Loucy (cell line): ENCODE measurements around the gene FGF3.

Experiments
- H2AFZ ChIP-seq: fragments of 200-600 bp; sonication (generic); 2 replicates; pipeline ENCODE4 v1.6.0; 2016; ENCODE audit warnings: antibody characterized with exemption, mild to moderate bottlenecking, low read length, moderate library complexity
- H3F3A ChIP-seq: fragments of 200-600 bp; 2 replicates; pipeline ENCODE4 v1.6.0; 2016; ENCODE audit warnings: antibody characterized with exemption, low read depth, mild to moderate bottlenecking
- H3K27me3 ChIP-seq: fragments of 200-600 bp; sonication (generic); 2 replicates; pipeline ENCODE4 v1.6.1; 2014; ENCODE audit warnings: low read length, mild to moderate bottlenecking; ENCODE audit not compliant: insufficient read depth, poor library complexity, severe bottlenecking
- H3K36me3 ChIP-seq: fragments of 200-600 bp; sonication (generic); 2 replicates; pipeline ENCODE4 v1.6.1; 2016; ENCODE audit warnings: low read length; ENCODE audit not compliant: insufficient read depth
- H3K4me1 ChIP-seq: fragments of 200-600 bp; sonication (generic); 2 replicates; pipeline ENCODE4 v1.5.1; 2014; ENCODE audit warnings: low read length, mild to moderate bottlenecking; ENCODE audit not compliant: insufficient read depth, poor library complexity, severe bottlenecking
- H3K4me2 ChIP-seq: fragments of 200-600 bp; sonication (generic); 2 replicates; pipeline ENCODE4 v1.6.0; 2014; ENCODE audit warnings: antibody characterized with exemption, low read length, low read depth, mild to moderate bottlenecking; ENCODE audit not compliant: poor library complexity, severe bottlenecking
- H3K4me3 ChIP-seq: fragments of 200-600 bp; sonication (generic); 2 replicates; pipeline ENCODE4 v1.5.1; 2014; ENCODE audit warnings: low read length, mild to moderate bottlenecking, mixed read lengths; ENCODE audit not compliant: poor library complexity, severe bottlenecking
- H3K79me2 ChIP-seq: fragments of 200-600 bp; sonication (generic); 2 replicates; pipeline ENCODE4 v1.6.1; 2014; ENCODE audit warnings: low read length; ENCODE audit not compliant: insufficient read depth
- H3K9ac ChIP-seq: fragments of 200-600 bp; sonication (generic); 2 replicates; pipeline ENCODE4 v1.6.0; 2014; ENCODE audit warnings: mild to moderate bottlenecking, low read depth, low read length, moderate library complexity; ENCODE audit not compliant: poor library complexity, severe bottlenecking
- H3K9me2 ChIP-seq: fragments of 200-600 bp; sonication (generic); replicated peaks from 2 replicates; pipeline ENCODE4 v1.6.1; 2016; ENCODE audit warnings: low read depth, low read length, mixed read lengths
- H3K9me3 ChIP-seq: fragments of 200-600 bp; sonication (generic); 2 replicates; pipeline ENCODE4 v1.6.1; 2014; ENCODE audit warnings: mild to moderate bottlenecking, antibody characterized with exemption, low read length, low read depth; ENCODE audit not compliant: insufficient read depth
- H4K20me1 ChIP-seq: fragments of 200-600 bp; sonication (generic); 2 replicates; pipeline ENCODE4 v1.6.0; 2014; ENCODE audit warnings: antibody characterized with exemption, low read length, mild to moderate bottlenecking; ENCODE audit not compliant: insufficient read depth, poor library complexity, severe bottlenecking
- CTCF ChIP-seq: fragments of 200-600 bp; sonication (generic); conservative IDR thresholded peaks from 2 replicates; pipeline ENCODE4 v1.5.1; 2014; ENCODE audit warnings: mild to moderate bottlenecking, antibody characterized with exemption, low read length
- EZH2phosphoT487 ChIP-seq: fragments of 200-600 bp; IDR thresholded peaks from 2 replicates; pipeline ENCODE4 v1.6.1; 2018; ENCODE audit warnings: antibody characterized with exemption, mild to moderate bottlenecking, moderate library complexity, borderline replicate concordance

FGF3 gene

GRCh38 chr11:69862331-69862771 lies 43.1 kb upstream of the FGF3 start:
- Histone ChIP-seq H3K9me3 (no peaks in the 10 kb centered on the region), H3F3A (no peaks in the 10 kb centered on the region), H3K79me2 (no peaks in the 10 kb centered on the region), H3K27me3 (no peaks in the 10 kb centered on the region), H3K9me2 (no peaks in the 10 kb centered on the region), H2AFZ (no peak overlapping the region), H3K36me3 (no peaks in the 10 kb centered on the region), H3K9ac (no peak overlapping the region), H3K4me2 (no peak overlapping the region), H4K20me1 (no peaks in the 10 kb centered on the region), H3K4me1 (no peaks in the 10 kb centered on the region), H3K4me3 (no peak overlapping the region)
- no peak for TF ChIP-seq EZH2phosphoT487

GRCh38 chr11:69861901-69862300 lies 42.7 kb upstream of the FGF3 start:
- no peak overlapping the region for H3K4me2 ChIP-seq
- no peaks in the 10 kb centered on the region for H4K20me1 ChIP-seq
- H3K27me3 ChIP-seq = no peaks in the 10 kb centered on the region
- H3K4me1 ChIP-seq = no peaks in the 10 kb centered on the region
- H3K79me2 ChIP-seq = no peaks in the 10 kb centered on the region
- no peak overlapping the region for H2AFZ ChIP-seq
- H3F3A ChIP-seq = no peaks in the 10 kb centered on the region
- H3K36me3 ChIP-seq = no peaks in the 10 kb centered on the region
- no peaks in the 10 kb centered on the region for H3K9me3 ChIP-seq
- H3K9me2 ChIP-seq = no peaks in the 10 kb centered on the region
- no peak overlapping the region for H3K4me3 ChIP-seq
- H3K9ac ChIP-seq = no peak overlapping the region
- TF ChIP-seq CTCF (no peak), EZH2phosphoT487 (no peak)

GRCh38 chr11:69860796-69861445 lies 41.7 kb upstream of the FGF3 start:
- Histone ChIP-seq H3K9me2 (no peaks in the 10 kb centered on the region), H3K79me2 (no peaks in the 10 kb centered on the region), H3K9me3 (no peaks in the 10 kb centered on the region), H4K20me1 (no peaks in the 10 kb centered on the region), H3K9ac (no peak overlapping the region), H3K36me3 (no peaks in the 10 kb centered on the region), H3K27me3 (no peaks in the 10 kb centered on the region), H2AFZ (no peak overlapping the region), H3F3A (no peaks in the 10 kb centered on the region), H3K4me2 (no peak overlapping the region), H3K4me1 (no peaks in the 10 kb centered on the region), H3K4me3 (no peak overlapping the region)
- TF ChIP-seq CTCF (no peak), EZH2phosphoT487 (no peak)

- H4K20me1 ChIP-seq = no peaks in the 10 kb centered on the region
- TF ChIP-seq EZH2phosphoT487 = no peak
- no peak for TF ChIP-seq CTCF
- no peaks in the 10 kb centered on the region for H3K79me2 ChIP-seq
- no peak overlapping the region for H3K4me2 ChIP-seq
- H3K4me1 ChIP-seq = no peaks in the 10 kb centered on the region
- no peaks in the 10 kb centered on the region for H3K27me3 ChIP-seq
- no peaks in the 10 kb centered on the region for H3K9me2 ChIP-seq
- H2AFZ ChIP-seq = no peak overlapping the region
- no peaks in the 10 kb centered on the region for H3F3A ChIP-seq
- H3K36me3 ChIP-seq = no peaks in the 10 kb centered on the region
- no peak overlapping the region for H3K9ac ChIP-seq
- H3K4me3 ChIP-seq = no peak overlapping the region
- H3K9me3 ChIP-seq = no peaks in the 10 kb centered on the region
These were observed 41.0 kb upstream of the FGF3 start for GRCh38 chr11:69860244-69860643.
